ENCODE measurements around the gene CABYR. TPM values are rescaled to one million over a fixed set of nuclear protein-coding genes. Genes with fewer than 3 reads are reported as not detected.

Gene CABYR
- total RNA-seq, 1 donor from 2014 or later, result 5.1 TPM

DNA sequence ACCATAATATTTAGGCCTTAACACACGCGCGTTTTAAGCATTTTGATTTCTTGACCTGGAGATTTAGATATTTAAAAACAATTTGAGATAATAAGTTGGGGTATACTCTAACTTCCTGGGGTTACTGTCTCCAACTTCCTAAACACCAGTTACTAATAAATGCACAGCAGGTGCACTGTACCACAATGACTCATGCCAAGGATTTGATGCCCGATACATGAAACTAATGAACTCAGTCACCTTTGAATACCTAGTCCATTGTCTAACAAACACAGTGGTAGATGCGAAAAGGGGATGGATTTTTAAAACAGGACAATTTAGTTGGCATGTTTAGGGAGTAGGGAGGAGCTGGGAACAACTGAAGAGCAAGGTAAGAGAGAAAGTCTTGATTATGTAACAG lies 21.2 kb downstream of the CABYR start:
- DNase-seq (ENCODE audit: low read depth), result no peak
- Histone ChIP-seq H3K4me3 (ENCODE audit: low read depth, low read length) (no peak overlapping the region), H3K36me3 (ENCODE audit: control insufficient read depth, insufficient read depth, low read length) (no peaks in the 10 kb centered on the region), H3K27me3 (ENCODE audit: control insufficient read depth, insufficient read depth, low read length) (no peaks in the 10 kb centered on the region)
- TF ChIP-seq, protein P1, sequence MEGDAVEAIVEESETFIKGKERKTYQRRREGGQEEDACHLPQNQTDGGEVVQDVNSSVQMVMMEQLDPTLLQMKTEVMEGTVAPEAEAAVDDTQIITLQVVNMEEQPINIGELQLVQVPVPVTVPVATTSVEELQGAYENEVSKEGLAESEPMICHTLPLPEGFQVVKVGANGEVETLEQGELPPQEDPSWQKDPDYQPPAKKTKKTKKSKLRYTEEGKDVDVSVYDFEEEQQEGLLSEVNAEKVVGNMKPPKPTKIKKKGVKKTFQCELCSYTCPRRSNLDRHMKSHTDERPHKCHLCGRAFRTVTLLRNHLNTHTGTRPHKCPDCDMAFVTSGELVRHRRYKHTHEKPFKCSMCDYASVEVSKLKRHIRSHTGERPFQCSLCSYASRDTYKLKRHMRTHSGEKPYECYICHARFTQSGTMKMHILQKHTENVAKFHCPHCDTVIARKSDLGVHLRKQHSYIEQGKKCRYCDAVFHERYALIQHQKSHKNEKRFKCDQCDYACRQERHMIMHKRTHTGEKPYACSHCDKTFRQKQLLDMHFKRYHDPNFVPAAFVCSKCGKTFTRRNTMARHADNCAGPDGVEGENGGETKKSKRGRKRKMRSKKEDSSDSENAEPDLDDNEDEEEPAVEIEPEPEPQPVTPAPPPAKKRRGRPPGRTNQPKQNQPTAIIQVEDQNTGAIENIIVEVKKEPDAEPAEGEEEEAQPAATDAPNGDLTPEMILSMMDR (IDR thresholded peaks at IDR 0.05; ENCODE audit: insufficient read depth, low read length, poor library complexity, severe bottlenecking), result no peak

GRCh38 chr18:24161304-24161703 lies 22.4 kb downstream of the CABYR start:
- DNase-seq (ENCODE audit: low read depth), result no peak
- TF ChIP-seq, protein P1 (IDR thresholded peaks at IDR 0.05; ENCODE audit: insufficient read depth, low read length, poor library complexity, severe bottlenecking), result no peak
- Histone ChIP-seq H3K4me3 (ENCODE audit: low read depth, low read length) (no peak overlapping the region), H3K36me3 (ENCODE audit: control insufficient read depth, insufficient read depth, low read length) (no peaks in the 10 kb centered on the region), H3K27me3 (ENCODE audit: control insufficient read depth, insufficient read depth, low read length) (no peaks in the 10 kb centered on the region)

DNA sequence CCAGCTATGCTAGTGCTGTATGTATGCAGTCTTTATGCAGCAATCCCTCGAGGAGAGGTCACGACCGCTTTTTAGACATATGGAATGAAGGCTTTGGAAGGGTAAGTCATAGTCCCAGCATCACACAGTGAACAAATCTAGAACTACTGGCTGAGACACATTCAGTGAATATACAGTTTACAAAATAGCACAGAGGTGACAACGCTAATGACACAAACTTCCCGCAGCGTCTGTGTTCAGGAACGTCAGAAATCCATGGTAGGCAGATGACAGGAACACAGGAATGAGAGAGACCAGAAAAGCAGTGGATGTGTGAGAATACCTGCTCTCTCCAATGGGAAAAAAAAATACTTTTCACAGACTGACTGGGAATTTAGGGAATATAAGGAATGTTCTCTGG lies 29.6 kb downstream of the CABYR start:
- no peak for DNase-seq (ENCODE audit: low read depth)
- H3K36me3 ChIP-seq (ENCODE audit: control insufficient read depth, insufficient read depth, low read length), result no peaks in the 10 kb centered on the region
- TF ChIP-seq, protein P1 (IDR thresholded peaks at IDR 0.05; ENCODE audit: insufficient read depth, low read length, poor library complexity, severe bottlenecking), result no peak
- no peaks in the 10 kb centered on the region for H3K27me3 ChIP-seq (ENCODE audit: control insufficient read depth, insufficient read depth, low read length)
- no peak overlapping the region for H3K4me3 ChIP-seq (ENCODE audit: low read depth, low read length)

- Histone ChIP-seq H3K36me3 (ENCODE audit: control insufficient read depth, insufficient read depth, low read length) (no peaks in the 10 kb centered on the region), H3K4me3 (ENCODE audit: low read depth, low read length) (no peak overlapping the region), H3K27me3 (ENCODE audit: control insufficient read depth, insufficient read depth, low read length) (no peaks in the 10 kb centered on the region)
- DNase-seq (ENCODE audit: low read depth), result no peak
- TF ChIP-seq, protein P1 (IDR thresholded peaks at IDR 0.05; ENCODE audit: insufficient read depth, low read length, poor library complexity, severe bottlenecking), result no peak
These were observed 31.5 kb downstream of the CABYR start for GRCh38 chr18:24170360-24170759.

GRCh38 chr18:24173997-24174396 lies 35.1 kb downstream of the CABYR start:
- TF ChIP-seq, protein P1 (IDR thresholded peaks at IDR 0.05; ENCODE audit: insufficient read depth, low read length, poor library complexity, severe bottlenecking), result no peak
- Histone ChIP-seq H3K4me3 (ENCODE audit: low read depth, low read length) (no peak overlapping the region), H3K27me3 (ENCODE audit: control insufficient read depth, insufficient read depth, low read length) (no peaks in the 10 kb centered on the region), H3K36me3 (ENCODE audit: control insufficient read depth, insufficient read depth, low read length) (no peaks in the 10 kb centered on the region)
- DNase-seq (ENCODE audit: low read depth), result no peak

- DNase-seq (ENCODE audit: low read depth), result no peak
- H3K36me3 ChIP-seq (ENCODE audit: control insufficient read depth, insufficient read depth, low read length), result no peaks in the 10 kb centered on the region
- H3K4me3 ChIP-seq (ENCODE audit: low read depth, low read length), result no peak overlapping the region
- TF ChIP-seq, protein P1 (IDR thresholded peaks at IDR 0.05; ENCODE audit: insufficient read depth, low read length, poor library complexity, severe bottlenecking), result peak; percentile 89
- no peaks in the 10 kb centered on the region for H3K27me3 ChIP-seq (ENCODE audit: control insufficient read depth, insufficient read depth, low read length)
These were observed 38.0 kb downstream of the CABYR start for GRCh38 chr18:24176727-24177416.
